Spinal cord (tissue), 10 donors: ENCODE data around the gene FYN. TPM values are rescaled to one million over a fixed set of nuclear protein-coding genes. Genes with fewer than 3 reads are reported as not detected.

ENCODE experiments used
- DNase-seq, 6 donors: peaks; one replicate each; pipeline versions ENCODE4 v3.0.0 to v3.0.0-alpha.2; 2013 to 2015; ENCODE audit warnings: low spot score in 6 of 6, low read depth in 4 of 6
- H3K27ac ChIP-seq: one replicate; pipeline ENCODE4 v1.5.1; 2013; ENCODE audit warnings: low read depth, low read length, control low read depth
- H3K27me3 ChIP-seq: one replicate; pipeline ENCODE4 v1.6.1; 2013; ENCODE audit warnings: low read length; ENCODE audit not compliant: control insufficient read depth, insufficient read depth
- H3K36me3 ChIP-seq: one replicate; pipeline ENCODE4 v1.6.1; 2013; ENCODE audit warnings: low read length; ENCODE audit not compliant: control insufficient read depth, insufficient read depth
- H3K4me1 ChIP-seq: one replicate; pipeline ENCODE4 v1.6.1; 2013; ENCODE audit warnings: low read length; ENCODE audit not compliant: control insufficient read depth, insufficient read depth
- H3K4me3 ChIP-seq: one replicate; pipeline ENCODE4 v1.5.1; 2013; ENCODE audit warnings: low read depth, low read length, control low read depth
- H3K9me3 ChIP-seq: one replicate; pipeline ENCODE4 v1.6.1; 2013; ENCODE audit warnings: low read length; ENCODE audit not compliant: control insufficient read depth, insufficient read depth
- WGBS: methylation state at CpG from one replicate; pipeline ENCODE4 v1.1.5; 2013; ENCODE audit warnings: missing lambda C conversion rate; ENCODE audit not compliant: insufficient coverage; 5-methylcytosine and 5-hydroxymethylcytosine counted together
- polyA plus RNA-seq, 2 donors: library from polyadenylated mRNA; unstranded; fragments of 120-200 nt; gene quantifications; one replicate each; pipeline ENCODE4 v1.2.1, GENCODE V29; 2013; ENCODE audit not compliant: insufficient read length in 2 of 2
- total RNA-seq, 2 donors: library from RNA; depleted of rRNA in 1 of 2; stranded (reverse); fragments of 120-200 nt in 1 of 2; fragments of >200 nt in 1 of 2; gene quantifications; one replicate each; pipeline versions ENCODE4 v1.2.3 to v1.2.4, GENCODE V29; 2013 to 2014
- donor health status: healthy.

Gene FYN
- total and polyA plus RNA-seq, 4 donors, result 273 to 730 (median 476) TPM

DNA sequence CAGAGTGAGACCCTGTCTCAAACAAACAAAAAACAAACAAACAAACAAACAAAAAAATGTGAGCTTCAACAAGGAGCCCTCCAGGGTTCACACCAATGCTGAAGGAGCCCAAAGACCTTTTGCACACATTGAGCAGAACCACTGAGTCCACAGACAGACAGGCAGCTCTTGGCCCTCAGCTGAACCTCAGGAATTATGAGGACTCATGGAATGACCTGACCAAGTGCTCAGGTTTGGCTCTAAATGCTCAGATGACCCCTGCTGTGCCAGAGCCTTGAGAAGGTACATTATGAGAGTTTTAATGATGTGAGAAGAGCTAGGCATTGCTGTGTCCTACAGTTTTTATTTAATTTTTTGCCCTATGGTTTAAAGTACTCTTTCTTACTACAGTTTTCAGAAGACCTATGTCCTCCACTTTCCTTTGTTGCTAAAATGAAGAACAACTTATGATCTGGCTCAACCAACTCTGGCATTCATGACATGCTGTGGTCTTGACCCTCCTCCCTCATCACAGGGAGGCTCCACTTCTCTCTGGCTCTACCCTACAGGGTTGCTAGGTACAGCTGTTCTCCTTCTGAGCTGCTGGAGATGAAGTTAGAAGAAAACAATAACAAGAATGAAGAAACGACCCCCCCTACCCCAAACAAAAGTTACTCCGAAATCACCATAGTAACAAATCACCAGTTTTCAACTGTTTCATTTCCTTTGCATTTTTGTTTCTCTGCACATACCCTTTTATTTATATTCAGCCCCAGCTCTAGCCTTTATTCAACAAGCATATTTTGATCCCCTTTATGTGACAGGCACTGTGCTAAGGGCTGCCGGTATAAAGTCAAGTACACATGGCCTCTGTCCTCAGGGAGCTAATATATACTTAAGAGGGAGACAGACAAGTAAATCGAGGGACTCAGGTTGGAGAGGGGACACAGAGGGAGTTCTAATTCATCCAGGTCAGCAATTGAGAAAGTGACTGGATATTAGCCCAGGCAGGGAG lies 138.9 kb downstream of the FYN start:
- no peaks in the 10 kb centered on the region for H3K27me3 ChIP-seq

DNA sequence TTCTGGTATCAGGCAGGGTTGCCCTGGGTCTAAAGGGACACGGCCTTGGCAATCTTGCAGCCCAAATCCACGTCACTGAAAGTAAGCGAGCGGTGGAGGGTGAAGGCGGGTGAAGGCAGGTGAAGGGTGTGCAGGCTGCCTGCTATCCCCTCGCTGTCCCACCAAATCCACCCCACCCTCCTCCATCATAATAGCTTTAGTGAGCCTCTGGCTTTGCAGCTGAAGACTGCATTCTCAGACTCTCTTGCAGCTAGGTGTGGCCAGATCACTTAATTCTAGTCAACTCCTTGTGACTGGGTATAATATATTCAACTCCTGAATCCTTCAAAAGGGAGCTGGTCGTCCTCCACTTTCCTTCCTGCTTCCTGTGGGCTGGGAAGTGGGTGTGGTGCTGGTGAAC lies 140.9 kb downstream of the FYN start:
- Histone ChIP-seq H3K27me3 (no peaks in the 10 kb centered on the region), H3K36me3 (peaks cover 13% of the 10 kb centered on the region), H3K9me3 (peaks cover 3% of the 10 kb centered on the region), H3K4me1 (peaks cover 46% of the 10 kb centered on the region), H3K27ac (peak overlapping the region; percentile 95), H3K4me3 (no peak overlapping the region)
- WGBS, result no CpG with 5 or more reads among the region's 7 CpGs
- no peak for DNase-seq

More for the DNA sequence above, 138.9 kb downstream of the FYN start:
- DNase-seq, result no peak
- H3K4me1 ChIP-seq, result peaks cover 60% of the 10 kb centered on the region
- H3K4me3 ChIP-seq, result no peak overlapping the region
- WGBS, result 29% methylated on average over 1 of the region's 4 CpGs
- H3K36me3 ChIP-seq, result peaks cover 24% of the 10 kb centered on the region
- H3K9me3 ChIP-seq, result peaks cover 3% of the 10 kb centered on the region
- H3K27ac ChIP-seq, result peak overlapping the region; percentile 95

DNA sequence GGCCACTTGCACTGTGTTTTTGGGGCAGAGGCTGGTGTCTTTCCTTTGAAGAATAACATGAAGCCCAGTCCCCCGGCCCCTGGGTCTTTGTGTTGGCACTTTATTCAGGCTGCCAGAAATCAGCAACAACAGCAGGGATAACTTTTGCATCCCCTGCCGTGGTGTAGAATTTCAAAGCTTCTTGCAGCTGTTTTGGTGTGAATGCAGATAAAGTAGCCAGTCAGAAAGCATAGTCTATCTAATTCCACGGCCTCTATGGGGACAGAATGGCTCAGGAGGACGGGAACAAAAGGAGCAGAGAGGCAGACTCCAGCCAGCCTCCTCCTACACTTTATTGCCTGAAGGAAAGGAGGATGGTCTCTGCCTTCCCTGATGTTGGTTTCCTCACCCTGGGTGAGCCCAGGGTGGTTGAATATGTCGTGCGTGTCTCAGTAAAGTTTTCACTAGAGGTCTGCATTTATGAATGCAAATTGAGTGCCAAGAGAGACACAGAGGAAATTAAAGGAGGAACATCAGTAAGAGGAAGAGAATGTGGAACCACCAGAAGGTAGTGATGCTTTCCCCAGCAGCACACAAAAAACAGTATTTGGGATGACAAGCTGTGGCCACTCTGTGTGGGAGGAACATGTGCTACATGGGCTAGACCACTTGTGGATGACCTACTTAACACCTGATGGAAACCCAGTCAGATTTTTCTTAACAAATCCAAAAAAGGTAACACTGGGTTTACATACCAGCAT lies 141.6 kb downstream of the FYN start:
- H3K9me3 ChIP-seq, result peaks cover 3% of the 10 kb centered on the region
- peak overlapping the region; percentile 95 for H3K27ac ChIP-seq
- H3K36me3 ChIP-seq, result peaks cover 13% of the 10 kb centered on the region
- WGBS, result no CpG with 5 or more reads among the region's 6 CpGs
- no peak overlapping the region for H3K4me3 ChIP-seq
- DNase-seq, result peak in 2 of 6 donors; percentile 76 to 83
- no peaks in the 10 kb centered on the region for H3K27me3 ChIP-seq
- H3K4me1 ChIP-seq, result peaks cover 44% of the 10 kb centered on the region

DNA sequence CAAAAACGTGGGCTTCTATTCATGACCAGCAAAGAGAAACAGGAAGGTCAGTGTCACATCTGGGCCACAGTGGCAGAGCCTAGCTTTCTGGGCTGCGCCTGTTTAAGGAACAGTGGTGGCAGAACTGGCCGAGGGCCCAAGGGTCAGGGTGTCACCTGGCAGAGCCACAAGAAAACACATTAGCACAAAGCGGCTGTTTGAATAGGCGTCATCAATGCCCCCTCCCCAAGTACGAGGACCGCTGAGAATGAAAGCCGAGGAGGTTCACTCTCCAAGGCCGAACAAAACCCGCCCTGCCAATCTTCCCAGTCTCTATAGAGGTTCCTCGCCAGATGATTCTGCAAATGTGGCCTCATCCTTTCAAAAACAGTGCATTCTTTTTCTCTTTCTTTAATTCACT lies 142.4 kb downstream of the FYN start:
- H3K36me3 ChIP-seq, result peaks cover 13% of the 10 kb centered on the region
- peak overlapping the region; percentile 95 for H3K27ac ChIP-seq
- H3K27me3 ChIP-seq, result no peaks in the 10 kb centered on the region
- H3K4me3 ChIP-seq, result no peak overlapping the region
- H3K4me1 ChIP-seq, result peaks cover 45% of the 10 kb centered on the region
- WGBS, result 16% methylated on average over 11 of the region's 11 CpGs
- DNase-seq, result peak in 5 of 6 donors; percentile 66 to 93 (median 80)
- H3K9me3 ChIP-seq, result peaks cover 3% of the 10 kb centered on the region

DNA sequence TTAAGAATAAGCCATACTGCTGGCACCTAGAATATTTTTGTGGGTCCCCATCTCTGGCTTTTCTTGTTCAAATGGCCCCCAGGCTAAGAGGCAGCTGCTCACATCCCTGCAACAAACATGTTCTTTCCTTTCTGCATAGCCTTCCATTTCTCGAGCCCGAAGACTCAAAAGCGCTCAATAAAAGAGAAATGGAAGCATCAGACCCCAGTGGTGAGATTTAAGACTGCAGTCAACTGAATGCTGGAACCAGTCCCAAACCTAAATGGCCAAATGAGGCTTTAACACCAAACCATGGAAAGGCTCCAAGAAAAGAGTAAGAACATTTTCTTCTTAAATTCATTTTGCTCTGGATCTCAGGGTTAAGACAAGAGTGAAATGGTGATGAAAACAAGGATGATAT lies 145.4 kb downstream of the FYN start:
- H3K4me3 ChIP-seq, result no peak overlapping the region
- no peaks in the 10 kb centered on the region for H3K27me3 ChIP-seq
- WGBS, result no CpG with 5 or more reads among the region's 3 CpGs
- peak overlapping the region; percentile 31 for H3K27ac ChIP-seq
- peak in 2 of 6 donors; percentile 85 to 90 for DNase-seq
- peaks cover 41% of the 10 kb centered on the region for H3K4me1 ChIP-seq
- H3K9me3 ChIP-seq, result peaks cover 2% of the 10 kb centered on the region
- H3K36me3 ChIP-seq, result peaks cover 5% of the 10 kb centered on the region

DNA sequence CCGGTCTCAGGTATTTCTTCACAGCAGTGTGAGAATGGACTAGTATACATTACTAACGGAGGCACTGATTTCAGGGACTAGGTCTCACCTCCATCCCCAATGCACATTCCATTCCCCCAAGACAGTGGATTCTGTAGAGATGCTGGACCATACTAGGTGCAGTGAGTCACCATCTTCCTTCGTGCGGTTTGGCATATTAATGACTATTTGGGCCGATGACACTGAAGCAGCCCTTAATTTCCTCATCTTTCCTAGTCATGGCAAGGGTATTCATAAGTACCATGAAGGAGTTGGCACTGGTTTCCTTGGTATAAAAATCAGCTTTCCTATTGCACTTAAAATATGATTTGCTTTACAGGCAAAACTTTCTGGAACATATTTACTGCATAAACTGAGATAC lies 146.2 kb downstream of the FYN start:
- no peaks in the 10 kb centered on the region for H3K27me3 ChIP-seq
- no peaks in the 10 kb centered on the region for H3K9me3 ChIP-seq
- H3K4me3 ChIP-seq, result no peak overlapping the region
- no CpG with 5 or more reads among the region's 5 CpGs for WGBS
- peak overlapping the region; percentile 31 for H3K27ac ChIP-seq
- no peaks in the 10 kb centered on the region for H3K36me3 ChIP-seq
- peaks cover 34% of the 10 kb centered on the region for H3K4me1 ChIP-seq
- no peak for DNase-seq

DNA sequence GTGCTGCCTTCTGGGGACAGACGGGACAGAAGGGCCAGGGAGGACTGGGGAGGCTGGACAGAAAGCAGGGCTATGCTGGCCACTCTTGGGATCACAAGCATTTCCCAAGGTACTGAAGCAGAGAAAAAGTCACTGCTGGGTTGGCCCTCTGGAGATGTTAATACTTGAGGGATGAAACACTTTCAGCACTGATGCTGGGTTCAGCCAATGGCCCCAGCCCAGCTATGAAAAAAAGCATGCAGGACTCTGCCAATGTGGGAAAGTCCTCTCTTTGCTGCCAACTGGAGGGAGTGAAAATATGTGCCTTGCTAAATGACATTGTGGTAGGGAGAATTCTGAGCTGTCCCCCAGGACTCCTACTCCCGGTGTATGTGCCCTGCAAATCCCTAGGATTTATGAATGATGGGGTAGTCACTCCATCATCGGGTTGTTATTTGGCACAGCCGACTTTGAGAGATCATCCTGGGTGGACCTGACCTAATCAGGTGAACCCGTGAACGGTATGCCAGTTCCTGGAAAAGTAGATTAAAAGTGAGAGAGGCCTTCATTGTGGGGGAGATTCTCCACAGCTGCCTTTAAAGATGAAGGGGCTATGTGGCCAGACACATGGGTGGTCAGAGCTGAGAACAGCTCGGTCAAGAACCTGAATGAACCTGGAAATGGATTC lies 147.7 kb downstream of the FYN start:
- 74% methylated on average over 6 of the region's 7 CpGs for WGBS
- Histone ChIP-seq H3K4me3 (no peak overlapping the region), H3K27me3 (no peaks in the 10 kb centered on the region), H3K9me3 (no peaks in the 10 kb centered on the region), H3K4me1 (peaks cover 20% of the 10 kb centered on the region), H3K36me3 (no peaks in the 10 kb centered on the region), H3K27ac (peak overlapping the region; percentile 34)
- DNase-seq, result peak in 1 of 6 donors; percentile 77

DNA sequence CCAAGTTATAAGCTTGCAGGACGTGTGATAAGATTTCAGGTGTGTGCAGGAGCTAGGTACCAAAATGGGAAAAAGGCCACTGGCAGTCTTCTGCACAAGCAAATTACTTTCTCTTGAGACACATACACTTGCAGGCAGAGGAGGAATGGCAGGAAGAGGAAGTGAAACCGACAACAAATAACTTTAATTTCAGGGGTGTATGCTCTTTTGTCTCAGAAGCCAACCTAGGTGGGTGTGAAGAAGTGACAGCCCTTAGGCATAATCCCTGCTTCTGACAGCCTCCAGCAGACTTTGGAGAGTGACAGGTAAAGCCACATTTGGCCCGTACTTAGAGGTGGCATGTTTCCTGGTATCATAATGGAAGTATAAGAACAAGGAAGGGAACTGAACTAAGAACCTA lies 148.7 kb downstream of the FYN start:
- Histone ChIP-seq H3K4me3 (no peak overlapping the region), H3K4me1 (peaks cover 14% of the 10 kb centered on the region), H3K27ac (peak overlapping the region; percentile 34), H3K9me3 (no peaks in the 10 kb centered on the region), H3K36me3 (peaks cover 4% of the 10 kb centered on the region), H3K27me3 (no peaks in the 10 kb centered on the region)
- WGBS, result 58% methylated on average over 1 of the region's 3 CpGs
- no peak for DNase-seq

DNA sequence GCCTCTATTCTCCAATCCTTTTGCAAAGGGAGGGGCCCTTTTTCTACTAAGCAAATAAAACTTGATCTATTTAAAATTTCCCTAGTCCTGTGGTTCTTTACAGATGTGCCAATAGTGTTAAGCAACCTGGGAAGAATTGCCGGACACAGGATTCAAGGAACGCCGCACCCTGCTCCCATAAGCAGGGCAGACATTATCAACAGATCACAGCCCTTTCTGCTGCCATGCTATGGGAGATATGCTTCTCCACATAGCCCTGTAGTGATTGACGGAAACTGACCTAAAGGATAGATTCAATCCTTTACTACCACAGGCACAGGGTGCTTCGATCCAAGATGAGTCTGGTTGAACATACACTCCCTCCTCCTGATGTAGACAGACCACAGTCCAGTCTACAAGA lies 149.2 kb downstream of the FYN start:
- Histone ChIP-seq H3K27me3 (no peaks in the 10 kb centered on the region), H3K4me1 (peaks cover 14% of the 10 kb centered on the region), H3K36me3 (peaks cover 4% of the 10 kb centered on the region), H3K9me3 (no peaks in the 10 kb centered on the region), H3K27ac (peak overlapping the region; percentile 29), H3K4me3 (no peak overlapping the region)
- DNase-seq, result no peak
- WGBS, result 95% methylated on average over 4 of the region's 5 CpGs
